GM12874 (cell line): ENCODE data around the gene TTC33.

ENCODE experiments used
- TF ChIP-seq, protein P1 (sequence below): IDR thresholded peaks from 2 replicates; pipeline ENCODE4 v1.5.1; 2011; ENCODE audit warnings: low read depth, mild to moderate bottlenecking, control low read depth, low read length, moderate library complexity; ENCODE audit not compliant: insufficient read depth

Gene TTC33

DNA sequence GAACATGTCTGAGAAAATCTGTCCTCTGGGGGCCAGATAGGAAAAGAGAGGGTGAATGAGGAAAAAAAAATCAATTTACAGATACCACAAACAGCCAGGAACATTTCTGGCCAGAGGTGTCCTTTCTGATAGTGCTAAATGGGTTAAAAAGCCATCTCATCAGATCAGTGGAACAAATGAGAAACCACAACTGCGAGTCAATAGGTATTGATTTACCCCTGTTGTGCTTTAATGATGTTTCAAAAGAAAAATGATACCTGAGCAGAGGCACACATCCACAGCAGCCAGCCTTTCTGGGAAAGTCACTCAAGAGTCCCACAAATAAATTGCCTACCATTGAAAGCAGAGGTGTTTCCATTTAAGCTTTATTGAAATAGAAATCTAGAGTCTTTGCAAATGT is 155.4 kb downstream of the TTC33 start:
- TF ChIP-seq, protein P1, sequence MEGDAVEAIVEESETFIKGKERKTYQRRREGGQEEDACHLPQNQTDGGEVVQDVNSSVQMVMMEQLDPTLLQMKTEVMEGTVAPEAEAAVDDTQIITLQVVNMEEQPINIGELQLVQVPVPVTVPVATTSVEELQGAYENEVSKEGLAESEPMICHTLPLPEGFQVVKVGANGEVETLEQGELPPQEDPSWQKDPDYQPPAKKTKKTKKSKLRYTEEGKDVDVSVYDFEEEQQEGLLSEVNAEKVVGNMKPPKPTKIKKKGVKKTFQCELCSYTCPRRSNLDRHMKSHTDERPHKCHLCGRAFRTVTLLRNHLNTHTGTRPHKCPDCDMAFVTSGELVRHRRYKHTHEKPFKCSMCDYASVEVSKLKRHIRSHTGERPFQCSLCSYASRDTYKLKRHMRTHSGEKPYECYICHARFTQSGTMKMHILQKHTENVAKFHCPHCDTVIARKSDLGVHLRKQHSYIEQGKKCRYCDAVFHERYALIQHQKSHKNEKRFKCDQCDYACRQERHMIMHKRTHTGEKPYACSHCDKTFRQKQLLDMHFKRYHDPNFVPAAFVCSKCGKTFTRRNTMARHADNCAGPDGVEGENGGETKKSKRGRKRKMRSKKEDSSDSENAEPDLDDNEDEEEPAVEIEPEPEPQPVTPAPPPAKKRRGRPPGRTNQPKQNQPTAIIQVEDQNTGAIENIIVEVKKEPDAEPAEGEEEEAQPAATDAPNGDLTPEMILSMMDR, result no peak

DNA sequence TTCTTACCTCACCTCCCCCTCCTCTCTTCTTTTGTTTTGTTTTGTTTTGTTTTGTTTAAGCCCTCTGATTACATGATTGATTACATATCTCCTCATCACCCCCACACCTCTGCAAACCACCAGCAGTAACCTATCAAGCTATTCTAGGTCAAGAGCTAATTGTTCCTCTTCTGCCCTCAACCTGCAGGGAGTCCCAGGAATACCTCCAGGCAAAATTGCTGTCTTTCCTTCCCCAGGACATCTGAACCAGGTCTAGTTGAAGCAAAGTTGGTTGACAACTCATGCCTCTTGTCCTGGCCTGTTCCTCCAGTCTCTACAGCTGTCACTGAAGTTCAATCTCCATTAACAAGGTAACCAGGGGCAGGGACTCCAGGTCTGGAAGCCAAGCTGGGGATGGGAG is 156.1 kb downstream of the TTC33 start:
- TF ChIP-seq, protein P1, result no peak

GRCh38 chr5:40594811-40595210 is 160.9 kb downstream of the TTC33 start:
- TF ChIP-seq, protein P1, result no peak

GRCh38 chr5:40587376-40587775 is 168.4 kb downstream of the TTC33 start:
- TF ChIP-seq, protein P1, result no peak

GRCh38 chr5:40585537-40586267 is 170.1 kb downstream of the TTC33 start:
- TF ChIP-seq, protein P1, result no peak

- TF ChIP-seq, protein P1, result no peak
Observed at GRCh38 chr5:40584054-40584453, 171.7 kb downstream of the TTC33 start.

GRCh38 chr5:40578501-40579451 is 177.0 kb downstream of the TTC33 start:
- TF ChIP-seq, protein P1, result no peak
